D721Med (cell line): Measurements from ENCODE around the gene SIN3B.
A peak's percentile ranks its signal among the peaks of the same experiment; 100 is the strongest.

Experiments
- DNase-seq: peaks from one replicate; pipeline ENCODE4 v3.0.0; 2011; ENCODE audit warnings: low spot score; ENCODE audit not compliant: insufficient read length
- FAIRE-seq: peaks from 2 replicates; lab custom pipeline; 2011; peaks lifted over from hg19 to GRCh38; lab: Jason Lieb, UNC
- TF ChIP-seq, protein P1 (sequence below): IDR thresholded peaks from 2 replicates; pipeline ENCODE4 v1.5.1; 2012; ENCODE audit warnings: mild to moderate bottlenecking, control low read depth; ENCODE audit not compliant: insufficient read depth; ENCODE audit errors: missing control alignments

The SIN3B gene, protein sequence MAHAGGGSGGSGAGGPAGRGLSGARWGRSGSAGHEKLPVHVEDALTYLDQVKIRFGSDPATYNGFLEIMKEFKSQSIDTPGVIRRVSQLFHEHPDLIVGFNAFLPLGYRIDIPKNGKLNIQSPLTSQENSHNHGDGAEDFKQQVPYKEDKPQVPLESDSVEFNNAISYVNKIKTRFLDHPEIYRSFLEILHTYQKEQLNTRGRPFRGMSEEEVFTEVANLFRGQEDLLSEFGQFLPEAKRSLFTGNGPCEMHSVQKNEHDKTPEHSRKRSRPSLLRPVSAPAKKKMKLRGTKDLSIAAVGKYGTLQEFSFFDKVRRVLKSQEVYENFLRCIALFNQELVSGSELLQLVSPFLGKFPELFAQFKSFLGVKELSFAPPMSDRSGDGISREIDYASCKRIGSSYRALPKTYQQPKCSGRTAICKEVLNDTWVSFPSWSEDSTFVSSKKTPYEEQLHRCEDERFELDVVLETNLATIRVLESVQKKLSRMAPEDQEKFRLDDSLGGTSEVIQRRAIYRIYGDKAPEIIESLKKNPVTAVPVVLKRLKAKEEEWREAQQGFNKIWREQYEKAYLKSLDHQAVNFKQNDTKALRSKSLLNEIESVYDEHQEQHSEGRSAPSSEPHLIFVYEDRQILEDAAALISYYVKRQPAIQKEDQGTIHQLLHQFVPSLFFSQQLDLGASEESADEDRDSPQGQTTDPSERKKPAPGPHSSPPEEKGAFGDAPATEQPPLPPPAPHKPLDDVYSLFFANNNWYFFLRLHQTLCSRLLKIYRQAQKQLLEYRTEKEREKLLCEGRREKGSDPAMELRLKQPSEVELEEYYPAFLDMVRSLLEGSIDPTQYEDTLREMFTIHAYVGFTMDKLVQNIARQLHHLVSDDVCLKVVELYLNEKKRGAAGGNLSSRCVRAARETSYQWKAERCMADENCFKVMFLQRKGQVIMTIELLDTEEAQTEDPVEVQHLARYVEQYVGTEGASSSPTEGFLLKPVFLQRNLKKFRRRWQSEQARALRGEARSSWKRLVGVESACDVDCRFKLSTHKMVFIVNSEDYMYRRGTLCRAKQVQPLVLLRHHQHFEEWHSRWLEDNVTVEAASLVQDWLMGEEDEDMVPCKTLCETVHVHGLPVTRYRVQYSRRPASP

DNA sequence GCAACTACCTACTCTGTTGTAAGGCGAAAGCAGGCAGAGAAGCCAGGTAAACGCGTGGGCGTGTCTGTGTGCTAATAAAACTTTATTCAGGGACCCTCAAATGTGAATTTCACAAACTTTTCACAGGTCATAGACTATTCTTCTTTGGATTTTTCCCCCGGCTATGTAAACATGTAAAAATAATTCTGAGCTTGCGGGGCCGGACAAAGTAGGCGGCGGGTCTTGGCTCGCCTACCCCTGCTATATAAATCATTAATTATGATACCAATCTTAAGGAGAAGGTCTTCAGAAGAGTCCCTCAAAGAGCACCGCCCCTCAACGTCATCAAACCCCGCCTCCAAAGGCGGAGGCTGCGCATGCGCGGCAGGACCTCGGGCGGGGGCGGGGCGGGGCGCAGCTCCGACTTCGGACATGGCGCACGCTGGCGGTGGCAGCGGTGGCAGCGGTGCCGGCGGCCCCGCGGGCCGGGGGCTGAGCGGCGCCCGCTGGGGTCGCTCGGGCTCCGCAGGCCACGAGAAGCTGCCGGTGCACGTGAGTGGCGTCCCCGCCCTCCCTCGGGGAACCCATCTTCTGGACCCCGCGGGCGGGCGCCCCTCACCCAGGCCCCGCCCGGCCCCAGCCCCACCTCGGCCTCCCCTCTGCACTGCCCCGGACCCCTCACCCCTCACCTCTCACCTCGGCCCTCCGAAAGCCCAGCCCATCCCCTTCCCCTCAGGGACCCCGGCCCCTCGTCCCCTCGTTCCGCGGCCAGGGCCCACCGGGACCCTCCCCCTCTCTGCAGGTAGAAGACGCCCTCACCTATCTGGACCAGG, at the start of gene SIN3B:
SIN3B (plus strand) TSS at position 389 of the 812 bp plus-strand sequence; CDS start at position 412, 23 bp downstream.
- TF ChIP-seq, protein P1, sequence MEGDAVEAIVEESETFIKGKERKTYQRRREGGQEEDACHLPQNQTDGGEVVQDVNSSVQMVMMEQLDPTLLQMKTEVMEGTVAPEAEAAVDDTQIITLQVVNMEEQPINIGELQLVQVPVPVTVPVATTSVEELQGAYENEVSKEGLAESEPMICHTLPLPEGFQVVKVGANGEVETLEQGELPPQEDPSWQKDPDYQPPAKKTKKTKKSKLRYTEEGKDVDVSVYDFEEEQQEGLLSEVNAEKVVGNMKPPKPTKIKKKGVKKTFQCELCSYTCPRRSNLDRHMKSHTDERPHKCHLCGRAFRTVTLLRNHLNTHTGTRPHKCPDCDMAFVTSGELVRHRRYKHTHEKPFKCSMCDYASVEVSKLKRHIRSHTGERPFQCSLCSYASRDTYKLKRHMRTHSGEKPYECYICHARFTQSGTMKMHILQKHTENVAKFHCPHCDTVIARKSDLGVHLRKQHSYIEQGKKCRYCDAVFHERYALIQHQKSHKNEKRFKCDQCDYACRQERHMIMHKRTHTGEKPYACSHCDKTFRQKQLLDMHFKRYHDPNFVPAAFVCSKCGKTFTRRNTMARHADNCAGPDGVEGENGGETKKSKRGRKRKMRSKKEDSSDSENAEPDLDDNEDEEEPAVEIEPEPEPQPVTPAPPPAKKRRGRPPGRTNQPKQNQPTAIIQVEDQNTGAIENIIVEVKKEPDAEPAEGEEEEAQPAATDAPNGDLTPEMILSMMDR = no peak
- no peak for FAIRE-seq
- peak; percentile 87 for DNase-seq

DNA sequence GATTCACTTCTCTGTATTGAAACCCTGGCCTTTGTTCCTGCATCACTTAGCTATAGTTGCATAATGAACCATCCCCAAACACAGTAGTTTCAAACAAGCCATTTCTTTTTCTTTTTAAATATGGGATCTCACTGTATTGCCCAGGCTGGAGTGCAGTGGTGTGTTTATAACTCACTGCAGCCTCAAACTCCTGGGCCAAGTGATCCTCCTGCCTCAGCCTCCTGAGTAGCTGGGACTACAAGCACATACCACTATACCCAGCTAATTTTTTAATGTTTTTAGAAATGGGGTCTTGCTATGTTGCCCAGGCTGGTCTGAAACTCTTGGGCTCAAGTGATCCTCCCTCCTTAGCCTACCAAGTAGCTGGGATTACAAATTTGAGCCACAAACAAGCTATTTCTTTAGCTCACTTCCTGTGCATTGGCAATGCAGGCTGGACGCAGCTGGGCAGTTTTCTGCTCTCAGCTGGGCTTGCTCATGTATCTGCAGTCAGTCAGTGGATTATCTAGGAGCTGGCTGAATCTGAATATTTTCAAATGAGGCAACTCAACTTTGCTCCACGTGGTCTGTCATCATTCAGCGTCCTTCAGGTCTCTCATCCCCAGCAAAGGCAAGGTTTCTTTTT, 49.5 kb upstream of the SIN3B start:
- FAIRE-seq = no peak

GRCh38 chr19:16782719-16783118, 46.5 kb upstream of the SIN3B start:
- DNase-seq (no peak), FAIRE-seq (no peak)
- TF ChIP-seq, protein P1 = no peak

More for the DNA sequence above, 49.5 kb upstream of the SIN3B start:
- TF ChIP-seq, protein P1 = no peak
- DNase-seq = no peak

- no peak for FAIRE-seq
- TF ChIP-seq, protein P1 = no peak
- DNase-seq = no peak
Measured at GRCh38 chr19:16788479-16788878, 40.7 kb upstream of the SIN3B start.

DNA sequence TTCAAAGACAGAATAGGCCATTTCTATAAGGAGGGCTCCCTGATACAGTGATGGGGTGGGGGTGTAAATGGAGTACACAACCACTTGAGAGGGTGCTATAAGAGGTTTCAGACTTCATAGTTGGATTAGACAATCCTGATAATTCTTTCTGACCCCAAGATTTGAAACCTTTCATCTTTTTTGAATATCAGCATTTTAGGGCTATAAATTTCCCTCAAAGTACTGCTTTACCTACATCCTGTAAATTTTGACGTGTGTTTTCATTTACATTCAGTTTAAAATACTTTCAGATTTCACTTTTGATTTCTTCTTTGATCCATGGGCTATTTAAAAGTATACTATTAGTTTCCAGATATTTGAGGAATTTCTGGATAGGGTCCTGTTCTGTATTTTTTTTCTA, 40.0 kb upstream of the SIN3B start:
- no peak for DNase-seq
- no peak for FAIRE-seq
- TF ChIP-seq, protein P1 = no peak

- TF ChIP-seq, protein P1 = no peak
Measured at GRCh38 chr19:16790051-16790450, 39.1 kb upstream of the SIN3B start.

More at GRCh38 chr19:16790051-16790450, 39.1 kb upstream of the SIN3B start:
- DNase-seq (no peak), FAIRE-seq (no peak)
